ENCODE data around the gene CGAS.
"Not testable (repeated sequence)": the region's sequence is repeated elsewhere in the genome, so short reads cannot be mapped to it uniquely, and the experiment has no call there.

CGAS gene

DNA sequence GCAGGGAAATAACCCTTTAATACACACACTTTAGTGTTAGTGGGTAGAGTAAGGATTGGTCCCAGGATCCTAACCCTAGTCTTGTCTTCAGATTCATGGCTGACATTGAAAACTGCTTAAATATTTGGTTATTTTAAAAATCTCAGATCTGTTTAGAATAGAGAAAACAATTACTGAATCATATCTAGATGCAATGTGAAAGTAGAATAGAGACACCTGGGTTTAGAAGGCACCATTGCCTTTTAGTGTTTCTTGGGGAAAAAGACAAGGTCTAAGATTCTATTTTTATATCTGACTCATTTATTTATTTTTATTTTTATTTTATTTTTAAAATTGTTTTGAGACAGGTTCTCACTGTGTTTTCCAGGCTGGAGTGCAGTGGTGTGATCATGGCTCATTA is 51.4 kb downstream of the CGAS start:
- no peaks in the 10 kb centered on the region for H3K9me3 ChIP-seq (ENCODE audit: control insufficient read depth, insufficient read depth, low read length)
- H3K4me1 ChIP-seq (ENCODE audit: control insufficient read depth, insufficient read depth, low read length): peaks cover 1% of the 10 kb centered on the region; the same call in 1 of the 2 replicates
- no peaks in the 10 kb centered on the region for H3K36me3 ChIP-seq (ENCODE audit: control insufficient read depth, insufficient read depth, low read length)
- DNase-seq (ENCODE audit: low read depth, low spot score): no peak
- H3K27ac ChIP-seq (ENCODE audit: low read length): no peak overlapping the region
- no peak overlapping the region for H3K4me3 ChIP-seq (ENCODE audit: low read length)
- no peaks in the 10 kb centered on the region for H3K27me3 ChIP-seq (ENCODE audit: control insufficient read depth, insufficient read depth, low read length)

DNA sequence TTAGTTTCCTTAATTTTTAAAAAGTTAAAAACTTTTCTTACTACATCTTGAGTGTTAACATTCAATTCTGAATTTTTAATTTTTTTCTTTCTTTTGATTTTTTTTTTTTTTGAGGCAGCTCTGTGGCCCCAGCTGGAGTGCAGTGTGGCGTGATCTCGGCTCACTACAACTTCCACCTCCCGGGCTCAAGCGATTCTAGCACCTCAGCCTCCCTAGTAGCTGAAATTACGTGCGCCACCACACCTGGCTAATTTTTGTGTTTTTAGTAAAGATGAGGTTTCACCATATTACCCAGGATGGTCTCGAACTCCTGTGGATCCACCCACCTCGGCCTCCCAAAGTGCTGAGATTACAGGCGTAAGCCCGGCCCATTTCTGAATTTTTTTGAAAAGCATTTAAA is 56.2 kb downstream of the CGAS start:
- no peaks in the 10 kb centered on the region for H3K9me3 ChIP-seq (ENCODE audit: control insufficient read depth, insufficient read depth, low read length)
- no peak for DNase-seq (ENCODE audit: low read depth, low spot score)
- no peak overlapping the region for H3K4me3 ChIP-seq (ENCODE audit: low read length)
- H3K27me3 ChIP-seq (ENCODE audit: control insufficient read depth, insufficient read depth, low read length): no peaks in the 10 kb centered on the region
- no peaks in the 10 kb centered on the region for H3K36me3 ChIP-seq (ENCODE audit: control insufficient read depth, insufficient read depth, low read length)
- H3K27ac ChIP-seq (ENCODE audit: low read length): no peak overlapping the region
- no CpG with 5 or more reads among the region's 10 CpGs for WGBS (ENCODE audit: insufficient coverage, insufficient read length)
- peaks cover 1% of the 10 kb centered on the region; the same call in 1 of the 2 replicates for H3K4me1 ChIP-seq (ENCODE audit: control insufficient read depth, insufficient read depth, low read length)

DNA sequence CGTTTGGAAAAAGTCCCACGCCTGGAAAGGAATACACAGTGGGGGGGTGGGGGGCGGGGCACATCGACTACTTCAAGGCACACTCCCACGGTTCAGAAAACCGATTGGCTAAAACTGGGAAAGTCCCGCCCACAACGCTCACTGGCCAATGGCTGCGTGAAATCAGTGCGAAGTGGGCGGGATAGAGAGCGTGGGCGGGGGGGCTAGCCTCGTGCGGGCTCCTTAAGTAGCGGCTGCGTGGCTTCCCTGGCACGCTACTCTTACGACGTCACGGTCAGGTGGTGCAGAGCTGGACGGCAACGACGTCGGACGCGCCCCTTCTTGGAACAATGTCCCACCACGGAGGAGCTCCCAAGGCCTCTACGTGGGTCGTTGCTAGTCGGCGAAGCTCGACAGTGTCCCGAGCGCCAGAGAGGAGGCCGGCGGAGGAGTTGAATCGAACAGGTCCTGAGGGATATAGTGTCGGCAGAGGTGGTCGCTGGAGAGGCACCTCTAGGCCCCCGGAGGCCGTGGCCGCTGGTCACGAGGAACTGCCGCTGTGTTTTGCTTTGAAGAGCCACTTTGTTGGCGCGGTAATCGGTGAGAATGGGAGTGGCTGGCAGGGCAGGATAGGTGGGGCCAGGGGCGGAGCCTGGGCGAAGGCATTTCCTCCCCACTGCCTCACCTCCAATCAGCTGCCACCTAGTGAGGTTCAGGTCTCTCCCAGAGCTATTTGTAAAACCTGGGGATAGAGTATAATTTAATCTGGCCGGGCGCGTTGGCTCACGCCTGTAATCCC is 57.3 kb downstream of the CGAS start, which contains the start of gene DDX43:
TSS of gene DDX43 (plus strand) at position 252 of the 778 bp plus-strand sequence. CDS start at position 330, 78 bp downstream.
- H3K9me3 ChIP-seq (ENCODE audit: control insufficient read depth, insufficient read depth, low read length): no peaks in the 10 kb centered on the region
- H3K27me3 ChIP-seq (ENCODE audit: control insufficient read depth, insufficient read depth, low read length): no peaks in the 10 kb centered on the region
- H3K4me1 ChIP-seq (ENCODE audit: control insufficient read depth, insufficient read depth, low read length): peaks cover 1% of the 10 kb centered on the region; the same call in 1 of the 2 replicates
- no peaks in the 10 kb centered on the region for H3K36me3 ChIP-seq (ENCODE audit: control insufficient read depth, insufficient read depth, low read length)
- H3K4me3 ChIP-seq (ENCODE audit: low read length): no peak within 1 kb of the TSS
- no CpG with 5 or more reads among the region's 54 CpGs for WGBS (ENCODE audit: insufficient coverage, insufficient read length)
- H3K27ac ChIP-seq (ENCODE audit: low read length): no peak within 1 kb of the TSS
- DNase-seq (ENCODE audit: low read depth, low spot score): no peak

DNA sequence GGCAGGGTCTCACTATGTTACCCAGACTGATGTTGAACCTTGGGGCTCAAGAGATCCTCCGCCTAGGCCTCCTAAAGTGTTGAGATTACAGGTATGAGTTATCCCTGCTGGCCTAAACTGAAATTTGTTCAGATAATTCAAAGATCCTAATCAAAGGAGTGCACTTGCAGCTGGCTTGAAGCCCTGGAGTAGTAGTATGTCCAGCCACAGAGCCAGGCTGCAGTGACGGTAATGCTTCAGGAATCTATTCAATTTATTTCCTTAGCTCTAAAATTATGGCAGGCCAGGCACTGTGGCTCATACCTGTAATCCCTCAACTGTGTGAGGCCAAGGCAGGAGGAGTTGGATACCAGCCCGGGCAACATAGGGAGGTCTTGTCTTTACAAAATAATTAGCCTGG is 58.8 kb downstream of the CGAS start:
- Histone ChIP-seq H3K4me1 (ENCODE audit: control insufficient read depth, insufficient read depth, low read length) (no peaks in the 10 kb centered on the region), H3K27ac (ENCODE audit: low read length) (no peak overlapping the region), H3K36me3 (ENCODE audit: control insufficient read depth, insufficient read depth, low read length) (no peaks in the 10 kb centered on the region), H3K4me3 (ENCODE audit: low read length) (no peak overlapping the region), H3K9me3 (ENCODE audit: control insufficient read depth, insufficient read depth, low read length) (no peaks in the 10 kb centered on the region), H3K27me3 (ENCODE audit: control insufficient read depth, insufficient read depth, low read length) (no peaks in the 10 kb centered on the region)
- WGBS (ENCODE audit: insufficient coverage, insufficient read length): no CpG with 5 or more reads among the region's 3 CpGs
- no peak for DNase-seq (ENCODE audit: low read depth, low spot score)

DNA sequence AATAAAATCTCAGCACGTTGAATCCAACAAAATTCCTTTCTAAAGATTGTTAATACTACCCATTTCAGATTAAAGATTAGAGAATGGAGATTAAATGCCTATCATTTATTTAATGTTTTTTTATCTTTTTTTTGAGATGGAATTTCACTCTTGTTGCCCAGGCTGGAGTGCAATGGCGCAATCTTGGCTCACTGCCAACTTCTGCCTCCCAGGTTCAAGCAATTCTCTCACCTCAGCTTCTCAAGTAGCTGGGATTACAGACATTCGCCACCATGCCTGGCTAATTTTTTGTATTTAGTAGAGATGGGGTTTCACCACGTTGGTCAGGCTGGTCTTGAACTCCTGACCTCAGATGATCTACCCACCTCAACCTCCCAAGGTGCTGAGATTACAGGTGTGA is 59.9 kb downstream of the CGAS start:
- WGBS (ENCODE audit: insufficient coverage, insufficient read length): no CpG with 5 or more reads among the region's 4 CpGs
- not testable (repeated sequence) for H3K36me3 ChIP-seq (ENCODE audit: control insufficient read depth, insufficient read depth, low read length); H3K4me1 ChIP-seq (ENCODE audit: control insufficient read depth, insufficient read depth, low read length); H3K9me3 ChIP-seq (ENCODE audit: control insufficient read depth, insufficient read depth, low read length); H3K27me3 ChIP-seq (ENCODE audit: control insufficient read depth, insufficient read depth, low read length); H3K27ac ChIP-seq (ENCODE audit: low read length); DNase-seq (ENCODE audit: low read depth, low spot score); H3K4me3 ChIP-seq (ENCODE audit: low read length)

DNA sequence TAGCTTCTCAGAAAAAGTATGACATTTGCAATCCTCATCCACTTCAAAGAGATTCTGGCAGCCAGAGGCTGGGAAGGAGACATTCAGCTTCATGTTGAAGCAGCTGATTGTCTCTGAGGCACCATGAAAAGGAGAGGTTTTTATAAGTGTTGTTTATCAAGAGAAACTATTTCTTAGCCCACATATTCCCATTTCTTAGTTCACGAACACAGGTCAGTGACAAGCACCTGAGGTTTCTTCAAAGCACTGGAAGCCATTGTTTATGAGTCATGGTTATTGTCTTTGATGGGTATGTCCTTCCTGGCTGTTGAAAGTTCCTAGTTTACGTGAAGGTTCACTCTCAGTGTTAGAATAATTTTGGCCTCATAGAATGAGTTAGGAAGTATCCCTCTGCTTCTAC is 60.4 kb downstream of the CGAS start:
- H3K27me3 ChIP-seq (ENCODE audit: control insufficient read depth, insufficient read depth, low read length): no peaks in the 10 kb centered on the region
- H3K4me3 ChIP-seq (ENCODE audit: low read length): no peak overlapping the region
- H3K27ac ChIP-seq (ENCODE audit: low read length): no peak overlapping the region
- DNase-seq (ENCODE audit: low read depth, low spot score): no peak
- H3K9me3 ChIP-seq (ENCODE audit: control insufficient read depth, insufficient read depth, low read length): no peaks in the 10 kb centered on the region
- no peaks in the 10 kb centered on the region for H3K4me1 ChIP-seq (ENCODE audit: control insufficient read depth, insufficient read depth, low read length)
- H3K36me3 ChIP-seq (ENCODE audit: control insufficient read depth, insufficient read depth, low read length): no peaks in the 10 kb centered on the region
- no CpG with 5 or more reads among the region's 2 CpGs for WGBS (ENCODE audit: insufficient coverage, insufficient read length)

DNA sequence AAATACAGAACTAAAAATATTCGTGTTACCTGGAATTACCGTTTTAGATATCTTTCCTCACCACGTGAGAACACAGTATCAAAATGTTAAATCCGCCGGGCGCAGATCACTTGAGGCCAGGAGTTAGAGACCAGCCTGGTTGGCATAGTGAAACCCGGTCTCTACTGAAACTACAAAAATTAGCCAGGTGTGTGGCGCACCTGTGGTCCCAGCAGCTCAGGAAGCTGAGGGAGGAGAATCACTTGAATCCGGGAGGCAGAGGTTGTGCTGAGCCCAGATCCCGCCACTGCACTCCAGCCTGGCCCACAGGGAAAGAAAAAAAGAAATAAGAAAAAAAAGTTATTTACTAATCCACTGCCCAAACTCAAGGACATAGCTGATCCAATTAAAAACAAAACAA is 62.2 kb downstream of the CGAS start:
- Histone ChIP-seq H3K4me3 (ENCODE audit: low read length) (no peak overlapping the region), H3K36me3 (ENCODE audit: control insufficient read depth, insufficient read depth, low read length) (no peaks in the 10 kb centered on the region), H3K9me3 (ENCODE audit: control insufficient read depth, insufficient read depth, low read length) (no peaks in the 10 kb centered on the region), H3K4me1 (ENCODE audit: control insufficient read depth, insufficient read depth, low read length) (no peaks in the 10 kb centered on the region), H3K27me3 (ENCODE audit: control insufficient read depth, insufficient read depth, low read length) (no peaks in the 10 kb centered on the region), H3K27ac (ENCODE audit: low read length) (no peak overlapping the region)
- DNase-seq (ENCODE audit: low read depth, low spot score): no peak
- WGBS (ENCODE audit: insufficient coverage, insufficient read length): no CpG with 5 or more reads among the region's 10 CpGs

DNA sequence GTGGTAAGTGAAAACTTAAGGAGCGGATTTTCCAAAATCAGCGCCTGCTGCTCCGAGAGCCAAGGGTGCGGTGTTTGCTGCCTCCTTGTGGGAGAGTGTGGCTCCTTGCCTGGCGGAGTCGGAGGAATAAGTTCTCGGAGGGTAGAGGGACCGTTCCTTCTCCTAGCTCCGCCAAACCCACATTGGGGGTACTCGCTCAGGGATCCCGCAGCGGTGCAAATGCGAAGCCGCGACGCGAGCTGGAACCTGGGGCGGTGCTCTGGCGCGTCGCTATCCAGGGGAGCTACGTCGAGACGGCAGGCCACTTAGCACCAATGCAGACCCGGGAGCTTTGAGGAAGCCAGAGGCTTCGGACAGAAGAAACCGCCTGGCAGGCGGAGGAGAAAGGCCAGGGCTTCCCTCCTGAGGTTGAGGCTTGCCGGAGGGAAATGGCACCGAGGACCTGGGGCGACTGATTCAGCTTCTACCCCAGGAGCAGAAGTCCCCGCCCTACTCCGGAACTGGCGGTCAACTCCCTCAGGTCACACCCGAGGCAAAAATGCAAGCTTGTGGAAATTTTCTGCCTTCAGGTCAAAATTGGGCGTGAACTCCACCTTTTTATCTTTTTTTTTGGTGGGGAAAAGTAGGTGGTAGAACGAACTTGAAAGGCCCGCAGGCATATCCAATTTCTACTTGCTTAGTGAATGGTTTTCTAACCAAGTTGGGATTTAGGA is 63.1 kb downstream of the CGAS start:
- H3K4me3 ChIP-seq (ENCODE audit: low read length): peak overlapping the region; percentile 34
- no peaks in the 10 kb centered on the region for H3K9me3 ChIP-seq (ENCODE audit: control insufficient read depth, insufficient read depth, low read length)
- WGBS (ENCODE audit: insufficient coverage, insufficient read length): no CpG with 5 or more reads among the region's 38 CpGs
- no peaks in the 10 kb centered on the region for H3K36me3 ChIP-seq (ENCODE audit: control insufficient read depth, insufficient read depth, low read length)
- no peaks in the 10 kb centered on the region for H3K27me3 ChIP-seq (ENCODE audit: control insufficient read depth, insufficient read depth, low read length)
- no peaks in the 10 kb centered on the region for H3K4me1 ChIP-seq (ENCODE audit: control insufficient read depth, insufficient read depth, low read length)
- DNase-seq (ENCODE audit: low read depth, low spot score): peak; percentile 80
- H3K27ac ChIP-seq (ENCODE audit: low read length): no peak overlapping the region

DNA sequence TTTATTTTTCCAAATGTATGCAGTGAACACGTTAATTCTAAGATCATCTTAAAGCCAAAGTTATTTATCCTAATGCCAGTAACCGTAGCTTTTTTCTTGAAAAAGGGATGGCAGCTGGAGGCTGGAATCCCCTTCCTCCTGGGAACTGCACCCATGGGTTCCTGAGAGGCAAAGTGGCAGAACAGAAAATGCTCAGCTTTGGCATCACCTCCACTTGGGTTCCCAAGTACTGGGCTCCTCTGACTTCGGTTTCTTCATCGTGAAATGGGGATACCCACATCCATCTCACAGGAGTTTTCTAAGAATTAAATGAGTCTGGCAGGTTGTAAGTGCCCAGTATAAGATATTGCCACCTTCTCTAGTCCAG is 63.7 kb downstream of the CGAS start:
- Histone ChIP-seq H3K4me1 (ENCODE audit: control insufficient read depth, insufficient read depth, low read length) (no peaks in the 10 kb centered on the region), H3K27me3 (ENCODE audit: control insufficient read depth, insufficient read depth, low read length) (no peaks in the 10 kb centered on the region), H3K27ac (ENCODE audit: low read length) (no peak overlapping the region), H3K9me3 (ENCODE audit: control insufficient read depth, insufficient read depth, low read length) (no peaks in the 10 kb centered on the region), H3K36me3 (ENCODE audit: control insufficient read depth, insufficient read depth, low read length) (no peaks in the 10 kb centered on the region), H3K4me3 (ENCODE audit: low read length) (no peak overlapping the region)
- DNase-seq (ENCODE audit: low read depth, low spot score): no peak
- no CpG with 5 or more reads among the region's 4 CpGs for whole genome bisulfite sequencing (ENCODE audit: insufficient coverage, insufficient read length)

DNA sequence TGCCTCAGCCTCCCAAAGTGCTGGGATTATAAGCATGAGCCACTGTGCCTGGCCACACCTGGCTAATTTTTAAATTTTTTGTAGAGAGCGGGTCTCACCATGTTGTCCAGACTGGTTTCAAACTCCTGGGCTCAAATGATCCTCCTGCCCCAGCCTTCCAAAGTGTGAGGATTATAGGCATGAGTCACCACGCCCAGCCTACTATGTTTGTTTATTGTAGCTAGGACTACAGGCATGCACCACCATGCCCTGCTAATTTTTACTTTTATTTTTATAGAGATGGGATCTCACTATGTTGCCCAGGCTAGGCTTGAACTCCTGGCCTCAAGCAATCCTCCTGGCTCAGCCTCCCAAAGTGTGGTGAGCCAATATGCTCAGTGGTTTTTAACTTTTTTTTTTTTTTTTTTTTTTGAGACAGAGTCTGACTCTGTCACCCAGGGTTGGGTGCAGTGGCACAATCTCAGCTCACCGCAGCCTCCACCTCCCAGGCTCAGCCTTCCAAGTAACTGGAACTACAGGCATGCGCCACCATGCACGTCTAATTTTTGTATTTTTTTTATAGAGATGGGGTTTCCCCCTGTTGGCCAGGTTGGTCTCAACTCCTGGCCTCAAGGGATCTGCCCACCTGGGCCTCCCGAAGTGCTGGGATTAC is 69.5 kb downstream of the CGAS start:
- H3K27ac ChIP-seq (ENCODE audit: low read length): no peak overlapping the region
- no peak overlapping the region for H3K4me3 ChIP-seq (ENCODE audit: low read length)
- no peak for DNase-seq (ENCODE audit: low read depth, low spot score)
- H3K27me3 ChIP-seq (ENCODE audit: control insufficient read depth, insufficient read depth, low read length): no peaks in the 10 kb centered on the region
- WGBS (ENCODE audit: insufficient coverage, insufficient read length): no CpG with 5 or more reads among the region's 6 CpGs
- no peaks in the 10 kb centered on the region for H3K9me3 ChIP-seq (ENCODE audit: control insufficient read depth, insufficient read depth, low read length)
- H3K4me1 ChIP-seq (ENCODE audit: control insufficient read depth, insufficient read depth, low read length): no peaks in the 10 kb centered on the region
- no peaks in the 10 kb centered on the region for H3K36me3 ChIP-seq (ENCODE audit: control insufficient read depth, insufficient read depth, low read length)

All from iPS DF 6.9 (cell line).